ENCODE results near the gene NPAS3. TPM values are rescaled to one million over a fixed set of nuclear protein-coding genes. Genes with fewer than 3 reads are reported as not detected.

Gene NPAS3
- total RNA-seq, 2 experiments from 2014 or later, result not detected

- CTCF ChIA-PET, result no interaction called here
- POLR2A ChIA-PET, result no interaction called here
Measured at GRCh38 chr14:32939254-32940065, 781 bp downstream of the NPAS3 start.

GRCh38 chr14:32940066-32940651 is 1.5 kb downstream of the NPAS3 start:
- ChIA-PET POLR2A (no interaction called here), CTCF (no interaction called here)

GRCh38 chr14:32940711-32941667 is 2.3 kb downstream of the NPAS3 start:
- ChIA-PET CTCF (no interaction called here), POLR2A (no interaction called here)

- POLR2A ChIA-PET, result no interaction called here
- CTCF ChIA-PET, result no interaction called here
Measured at GRCh38 chr14:32941668-32942065, 3.0 kb downstream of the NPAS3 start.

- CTCF ChIA-PET, result no interaction called here
- POLR2A ChIA-PET, result no interaction called here
Measured at GRCh38 chr14:32947081-32947480, 8.4 kb downstream of the NPAS3 start.

GRCh38 chr14:32947792-32948191 is 9.1 kb downstream of the NPAS3 start:
- CTCF ChIA-PET, result no interaction called here
- POLR2A ChIA-PET, result no interaction called here

- ChIA-PET CTCF (no interaction called here), POLR2A (no interaction called here)
Measured at GRCh38 chr14:32950584-32950983, 11.9 kb downstream of the NPAS3 start.

- CTCF ChIA-PET, result interaction anchor here (0.7 kb wide), 1 partner anchor 179 kb away, joined by 3 read pairs; no protein-coding TSS in a partner anchor
- POLR2A ChIA-PET, result no interaction called here
Measured at GRCh38 chr14:32967421-32967820, 28.7 kb downstream of the NPAS3 start.

GRCh38 chr14:32968972-32969544 is 30.4 kb downstream of the NPAS3 start:
- POLR2A ChIA-PET, result no interaction called here
- CTCF ChIA-PET, result no interaction called here

GRCh38 chr14:32977913-32978312 is 39.2 kb downstream of the NPAS3 start:
- ChIA-PET POLR2A (no interaction called here), CTCF (no interaction called here)

- ChIA-PET POLR2A (no interaction called here), CTCF (no interaction called here)
Measured at GRCh38 chr14:32978691-32979255, 40.1 kb downstream of the NPAS3 start.

GRCh38 chr14:32980178-32980901 is 41.7 kb downstream of the NPAS3 start:
- ChIA-PET POLR2A (no interaction called here), CTCF (no interaction called here)

GRCh38 chr14:32980902-32981501 is 42.3 kb downstream of the NPAS3 start:
- ChIA-PET CTCF (no interaction called here), POLR2A (no interaction called here)

- POLR2A ChIA-PET, result no interaction called here
- CTCF ChIA-PET, result no interaction called here
Measured at GRCh38 chr14:32984241-32984930, 45.7 kb downstream of the NPAS3 start.

- ChIA-PET POLR2A (no interaction called here), CTCF (no interaction called here)
Measured at GRCh38 chr14:32985866-32986265, 47.2 kb downstream of the NPAS3 start.

- ChIA-PET POLR2A (no interaction called here), CTCF (no interaction called here)
Measured at GRCh38 chr14:32986791-32987540, 48.3 kb downstream of the NPAS3 start.

- CTCF ChIA-PET, result no interaction called here
- POLR2A ChIA-PET, result no interaction called here
Measured at GRCh38 chr14:32991691-32992090, 53.0 kb downstream of the NPAS3 start.

- CTCF ChIA-PET, result no interaction called here
- POLR2A ChIA-PET, result no interaction called here
Measured at GRCh38 chr14:32993921-32994320, 55.2 kb downstream of the NPAS3 start.
